GM21619 (cell line): Measurements from ENCODE around the gene HINT3.
"Not testable (repeated sequence)": the region's sequence is repeated elsewhere in the genome, so short reads cannot be mapped to it uniquely, and the experiment has no call there.

ENCODE experiments used
- ATAC-seq: cut with Tn5 transposase; IDR thresholded peaks from one replicate; pipeline ENCODE4 v1.9.1; 2021; ENCODE audit not compliant: unreplicated experiment

HINT3 gene

GRCh38 chr6:125939791-125940190 is 16.8 kb upstream of the HINT3 start:
- ATAC-seq = no peak

- ATAC-seq = no peak
These were observed 16.1 kb upstream of the HINT3 start for GRCh38 chr6:125940247-125941041.

- ATAC-seq = no peak
These were observed 13.7 kb upstream of the HINT3 start for GRCh38 chr6:125942672-125943527.

- ATAC-seq = no peak
These were observed 12.8 kb upstream of the HINT3 start for GRCh38 chr6:125943528-125944433.

GRCh38 chr6:125944434-125944816 is 12.1 kb upstream of the HINT3 start:
- ATAC-seq = no peak

- ATAC-seq = no peak
These were observed 11.7 kb upstream of the HINT3 start for GRCh38 chr6:125944896-125945295.

GRCh38 chr6:125945378-125946141 is 11.0 kb upstream of the HINT3 start:
- no peak for ATAC-seq

- no peak for ATAC-seq
These were observed 9.0 kb upstream of the HINT3 start for GRCh38 chr6:125947615-125948014.

GRCh38 chr6:125948455-125948854 is 8.1 kb upstream of the HINT3 start:
- ATAC-seq = no peak

GRCh38 chr6:125949069-125949468 is 7.5 kb upstream of the HINT3 start:
- no peak for ATAC-seq

GRCh38 chr6:125950293-125950692 is 6.3 kb upstream of the HINT3 start:
- no peak for ATAC-seq

GRCh38 chr6:125950716-125951115 is 5.9 kb upstream of the HINT3 start:
- ATAC-seq = not testable (repeated sequence)

- ATAC-seq = no peak
These were observed 5.2 kb upstream of the HINT3 start for GRCh38 chr6:125951323-125951722.

GRCh38 chr6:125952764-125953501 is 3.6 kb upstream of the HINT3 start:
- ATAC-seq = no peak

GRCh38 chr6:125953502-125953875 is 3.1 kb upstream of the HINT3 start:
- ATAC-seq = no peak

GRCh38 chr6:125954735-125955339 is 1.7 kb upstream of the HINT3 start:
- ATAC-seq = no peak

GRCh38 chr6:125955973-125956372 is 597 bp upstream of the HINT3 start:
- ATAC-seq = no peak

- no peak for ATAC-seq
These were observed 772 bp downstream of the HINT3 start for GRCh38 chr6:125957391-125957693.

GRCh38 chr6:125957845-125958244 is 1.3 kb downstream of the HINT3 start:
- no peak for ATAC-seq

- ATAC-seq = no peak
These were observed 2.5 kb downstream of the HINT3 start for GRCh38 chr6:125959041-125959440.
